GM12872 (cell line): ENCODE measurements around the gene IL18R1.

Source experiments
- CTCF ChIP-seq: IDR thresholded peaks from 3 replicates; pipeline ENCODE4 v1.5.1; 2011; ENCODE audit warnings: low read depth, mild to moderate bottlenecking, low read length, moderate library complexity; ENCODE audit not compliant: insufficient read depth

The IL18R1 gene

GRCh38 chr2:102436323-102436722 lies 80.7 kb downstream of the IL18R1 start:
- no peak for TF ChIP-seq CTCF

- TF ChIP-seq CTCF = no peak
These were observed 81.5 kb downstream of the IL18R1 start for GRCh38 chr2:102437122-102437521.

- TF ChIP-seq CTCF = no peak
These were observed 82.5 kb downstream of the IL18R1 start for GRCh38 chr2:102438111-102438510.

GRCh38 chr2:102438578-102438977 lies 83.0 kb downstream of the IL18R1 start:
- no peak for TF ChIP-seq CTCF

- TF ChIP-seq CTCF = no peak
These were observed 83.6 kb downstream of the IL18R1 start for GRCh38 chr2:102439065-102439695.

GRCh38 chr2:102442967-102443828 lies 87.6 kb downstream of the IL18R1 start:
- peak; percentile 68 for TF ChIP-seq CTCF

- TF ChIP-seq CTCF = no peak
These were observed 88.6 kb downstream of the IL18R1 start for GRCh38 chr2:102444233-102444632.
